Measurements from ENCODE around the gene ATL2.
A peak's percentile ranks its signal among the peaks of the same experiment; 100 is the strongest.
"Not testable (repeated sequence)": the region's sequence is repeated elsewhere in the genome, so short reads cannot be mapped to it uniquely, and the experiment has no call there.

Gene ATL2

GRCh38 chr2:38377050-38377828 is at the start of gene ATL2:
ATL2 (minus strand) TSS chr2:38377273; CDS start chr2:38377260, 13 bp downstream.
- DNase-seq (ENCODE audit: low spot score), result peak; percentile 96

GRCh38 chr2:38423763-38424162 is 46.7 kb upstream of the ATL2 start:
- DNase-seq (ENCODE audit: low spot score), result no peak

GRCh38 chr2:38421274-38422056 is 44.4 kb upstream of the ATL2 start:
- no peak for DNase-seq (ENCODE audit: low spot score)

- no peak for DNase-seq (ENCODE audit: low spot score)
Measured at GRCh38 chr2:38419499-38419898, 42.4 kb upstream of the ATL2 start.

- no peak for DNase-seq (ENCODE audit: low spot score)
Measured at GRCh38 chr2:38418735-38419134, 41.7 kb upstream of the ATL2 start.

- no peak for DNase-seq (ENCODE audit: low spot score)
Measured at GRCh38 chr2:38417745-38418689, 40.9 kb upstream of the ATL2 start.

GRCh38 chr2:38416296-38417036 is 39.4 kb upstream of the ATL2 start:
- no peak for DNase-seq (ENCODE audit: low spot score)

- DNase-seq (ENCODE audit: low spot score), result no peak
Measured at GRCh38 chr2:38415728-38416291, 38.7 kb upstream of the ATL2 start.

- DNase-seq (ENCODE audit: low spot score), result no peak
Measured at GRCh38 chr2:38415023-38415422, 38.0 kb upstream of the ATL2 start.

- not testable (repeated sequence) for DNase-seq (ENCODE audit: low spot score)
Measured at GRCh38 chr2:38412235-38412871, 35.3 kb upstream of the ATL2 start.

- DNase-seq (ENCODE audit: low spot score), result no peak
Measured at GRCh38 chr2:38409156-38410102, 32.4 kb upstream of the ATL2 start.

- DNase-seq (ENCODE audit: low spot score), result no peak
Measured at GRCh38 chr2:38407111-38407682, 30.1 kb upstream of the ATL2 start.

- DNase-seq (ENCODE audit: low spot score), result no peak
Measured at GRCh38 chr2:38406597-38407110, 29.6 kb upstream of the ATL2 start.

- no peak for DNase-seq (ENCODE audit: low spot score)
Measured at GRCh38 chr2:38405917-38406596, 29.0 kb upstream of the ATL2 start.

GRCh38 chr2:38400513-38400912 is 23.4 kb upstream of the ATL2 start:
- no peak for DNase-seq (ENCODE audit: low spot score)

GRCh38 chr2:38398739-38399138 is 21.7 kb upstream of the ATL2 start:
- DNase-seq (ENCODE audit: low spot score), result no peak

- DNase-seq (ENCODE audit: low spot score), result peak; percentile 35
Measured at GRCh38 chr2:38394903-38395341, 17.8 kb upstream of the ATL2 start.

GRCh38 chr2:38394041-38394440 is 17.0 kb upstream of the ATL2 start:
- no peak for DNase-seq (ENCODE audit: low spot score)

Measured in activated CD4-positive, alpha-beta T cell treated with anti-CD3 and anti-CD28 coated beads, Interleukin-2, Interleukin-4, amounts not matched to agents 100 ng/mL and 50 ng/mL, durations not matched to agents 16 hours and 8 hours (primary cell).